VCaP (cell line): ENCODE measurements around the gene ELMO1.
A peak's percentile ranks its signal among the peaks of the same experiment; 100 is the strongest.

Source experiments
- H3K27ac ChIP-seq: fragments of 450-650 bp; 2 replicates; pipeline ENCODE4 v1.5.1; 2017
- TF ChIP-seq, protein P1 (sequence below): fragments of 450-650 bp; conservative IDR thresholded peaks from 2 replicates; pipeline ENCODE4 v1.5.1; 2017; ENCODE audit warnings: mild to moderate bottlenecking, moderate library complexity

Gene ELMO1

DNA sequence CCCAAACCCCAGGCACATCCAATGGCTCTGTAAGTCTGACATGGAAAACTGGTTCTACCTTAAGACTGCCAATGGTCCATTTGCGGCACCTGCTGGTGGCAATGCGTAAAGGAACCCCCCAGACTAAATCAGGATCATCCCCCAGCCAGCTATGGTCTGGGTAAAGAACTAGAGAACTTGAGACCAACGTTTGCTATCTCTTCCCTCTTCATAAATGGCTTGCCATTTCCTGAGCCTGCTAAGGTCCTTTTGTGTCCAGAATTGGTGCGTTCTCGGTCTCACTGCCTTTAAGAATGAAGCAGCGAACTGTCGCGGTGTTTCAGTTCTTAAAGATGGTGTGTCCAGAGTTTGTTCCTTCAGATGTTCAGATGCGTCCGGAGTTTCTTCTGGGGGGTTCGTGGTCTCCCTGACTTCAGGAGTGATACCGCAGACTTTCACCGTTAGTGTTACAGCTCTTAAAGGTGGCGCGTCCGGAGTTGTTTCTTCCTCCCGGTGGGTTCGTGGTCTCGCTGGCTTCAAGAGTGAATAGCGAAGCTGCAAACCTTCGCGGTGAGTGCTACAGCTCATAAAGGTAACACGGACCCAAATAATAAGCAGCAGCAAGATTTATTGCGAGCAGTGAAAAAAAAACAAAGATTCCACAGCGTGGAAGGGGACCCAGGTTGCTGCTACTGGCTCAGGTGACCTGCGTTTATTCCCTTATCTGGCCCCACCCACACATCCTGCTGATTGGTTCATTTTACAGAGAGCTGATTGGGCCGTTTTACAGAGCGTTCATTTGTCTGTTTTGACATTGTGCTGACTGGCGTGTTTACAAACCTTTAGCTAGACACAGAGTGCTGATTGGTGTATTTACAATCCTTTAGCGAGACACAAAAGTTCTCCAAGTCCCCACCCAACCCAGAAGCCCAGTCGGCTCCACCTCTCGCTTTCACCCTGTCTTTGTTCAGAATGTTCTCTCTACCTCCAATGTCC lies 95.4 kb downstream of the ELMO1 start:
- TF ChIP-seq, protein P1, sequence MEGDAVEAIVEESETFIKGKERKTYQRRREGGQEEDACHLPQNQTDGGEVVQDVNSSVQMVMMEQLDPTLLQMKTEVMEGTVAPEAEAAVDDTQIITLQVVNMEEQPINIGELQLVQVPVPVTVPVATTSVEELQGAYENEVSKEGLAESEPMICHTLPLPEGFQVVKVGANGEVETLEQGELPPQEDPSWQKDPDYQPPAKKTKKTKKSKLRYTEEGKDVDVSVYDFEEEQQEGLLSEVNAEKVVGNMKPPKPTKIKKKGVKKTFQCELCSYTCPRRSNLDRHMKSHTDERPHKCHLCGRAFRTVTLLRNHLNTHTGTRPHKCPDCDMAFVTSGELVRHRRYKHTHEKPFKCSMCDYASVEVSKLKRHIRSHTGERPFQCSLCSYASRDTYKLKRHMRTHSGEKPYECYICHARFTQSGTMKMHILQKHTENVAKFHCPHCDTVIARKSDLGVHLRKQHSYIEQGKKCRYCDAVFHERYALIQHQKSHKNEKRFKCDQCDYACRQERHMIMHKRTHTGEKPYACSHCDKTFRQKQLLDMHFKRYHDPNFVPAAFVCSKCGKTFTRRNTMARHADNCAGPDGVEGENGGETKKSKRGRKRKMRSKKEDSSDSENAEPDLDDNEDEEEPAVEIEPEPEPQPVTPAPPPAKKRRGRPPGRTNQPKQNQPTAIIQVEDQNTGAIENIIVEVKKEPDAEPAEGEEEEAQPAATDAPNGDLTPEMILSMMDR: peak; percentile 72
- H3K27ac ChIP-seq: no peak overlapping the region

DNA sequence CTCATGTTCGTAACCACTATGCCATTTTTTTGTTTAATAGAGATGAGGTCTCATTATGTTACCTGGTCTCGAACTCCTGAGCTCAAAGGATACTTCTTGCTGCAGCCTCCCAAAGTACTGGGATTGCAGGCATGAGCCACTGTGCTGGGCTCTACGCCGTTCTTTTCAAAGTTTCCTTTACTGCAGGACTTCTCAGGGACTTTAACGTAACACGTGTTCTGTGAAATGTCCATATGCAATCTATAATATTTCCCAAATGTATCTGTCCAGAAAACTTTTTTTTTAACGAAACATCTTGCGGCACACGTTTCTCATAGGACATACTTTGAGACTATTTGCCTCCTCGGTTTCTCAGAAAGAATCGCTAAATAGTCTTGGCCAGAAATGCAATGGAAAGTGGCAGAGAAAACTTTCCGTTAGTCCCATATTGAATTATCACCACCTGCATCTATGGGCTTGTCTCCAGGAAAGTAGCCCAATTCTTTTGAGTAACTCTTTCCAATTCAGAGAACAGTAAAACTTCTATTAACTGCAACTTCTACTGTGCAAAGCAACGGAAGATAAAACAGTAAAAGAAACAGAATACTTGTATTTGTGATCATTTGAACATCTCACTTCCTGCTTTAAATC lies 96.3 kb downstream of the ELMO1 start:
- H3K27ac ChIP-seq: no peak overlapping the region
- TF ChIP-seq, protein P1: no peak

DNA sequence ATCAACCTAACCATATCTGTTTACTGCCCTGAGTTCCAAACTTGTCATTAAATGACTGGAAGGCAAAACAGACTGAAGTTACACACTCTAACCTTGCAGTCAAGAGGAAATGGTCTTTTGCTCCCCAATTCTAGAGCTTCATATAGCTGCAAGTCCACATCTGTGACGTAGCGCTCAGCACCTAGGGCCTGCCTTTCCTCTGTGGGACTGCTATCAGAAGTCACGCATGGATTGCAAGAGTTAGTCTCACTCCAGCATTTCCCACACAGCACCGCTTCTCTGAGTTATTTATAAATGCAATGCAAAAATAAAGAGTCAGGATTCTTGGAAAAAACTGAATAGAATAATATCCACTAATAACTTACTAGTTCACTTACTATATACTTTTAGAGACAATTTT lies 96.9 kb downstream of the ELMO1 start:
- TF ChIP-seq, protein P1: no peak
- H3K27ac ChIP-seq: no peak overlapping the region

DNA sequence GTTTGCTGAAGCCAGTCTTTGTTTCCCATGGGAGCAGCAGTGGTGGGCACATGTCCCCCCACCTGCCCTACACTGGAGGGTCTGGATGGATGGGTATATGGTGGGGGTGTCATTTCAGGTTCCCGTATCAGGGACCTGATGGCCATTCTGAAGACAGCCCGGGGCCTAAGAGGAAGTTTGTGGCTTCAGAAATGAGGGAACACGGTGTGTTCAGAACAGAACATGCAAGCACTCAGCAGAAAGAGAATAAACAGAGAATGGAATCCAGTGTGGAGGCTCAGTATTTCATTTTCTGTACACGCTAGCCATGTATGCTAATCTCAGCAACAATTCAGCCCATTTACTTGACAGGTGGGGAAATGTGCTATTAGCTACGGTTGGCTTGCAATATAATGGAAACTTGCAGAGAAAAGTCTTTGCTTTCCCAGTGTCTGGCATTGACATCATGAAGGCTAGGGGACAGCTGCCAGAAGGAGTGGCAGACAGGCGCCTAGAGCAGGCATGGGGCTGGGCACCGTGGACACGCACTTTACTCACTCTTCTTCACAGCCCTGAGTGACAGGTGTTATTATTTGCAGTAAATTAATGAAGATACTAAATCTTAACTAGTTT lies 98.6 kb downstream of the ELMO1 start:
- TF ChIP-seq, protein P1: no peak
- no peak overlapping the region for H3K27ac ChIP-seq

DNA sequence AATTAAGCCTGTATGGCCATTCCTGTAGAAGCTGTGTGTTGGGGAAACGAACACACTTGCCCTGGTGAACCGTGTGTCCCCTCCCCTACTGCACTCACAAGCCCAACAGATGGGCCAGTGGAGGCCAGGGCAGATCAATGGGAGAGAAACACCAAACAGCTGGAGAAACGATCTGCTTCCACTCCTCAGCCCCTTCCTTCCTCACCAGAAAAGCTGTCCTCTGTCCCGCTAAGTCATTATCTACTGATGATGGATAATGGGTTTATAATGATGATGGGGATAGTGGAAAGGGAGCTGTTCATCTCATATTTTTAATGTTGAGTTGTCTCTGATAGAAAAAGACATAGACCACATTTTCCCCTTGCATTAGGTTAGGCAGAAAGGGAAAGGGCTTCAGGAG lies 99.7 kb downstream of the ELMO1 start:
- TF ChIP-seq, protein P1: no peak
- H3K27ac ChIP-seq: no peak overlapping the region

DNA sequence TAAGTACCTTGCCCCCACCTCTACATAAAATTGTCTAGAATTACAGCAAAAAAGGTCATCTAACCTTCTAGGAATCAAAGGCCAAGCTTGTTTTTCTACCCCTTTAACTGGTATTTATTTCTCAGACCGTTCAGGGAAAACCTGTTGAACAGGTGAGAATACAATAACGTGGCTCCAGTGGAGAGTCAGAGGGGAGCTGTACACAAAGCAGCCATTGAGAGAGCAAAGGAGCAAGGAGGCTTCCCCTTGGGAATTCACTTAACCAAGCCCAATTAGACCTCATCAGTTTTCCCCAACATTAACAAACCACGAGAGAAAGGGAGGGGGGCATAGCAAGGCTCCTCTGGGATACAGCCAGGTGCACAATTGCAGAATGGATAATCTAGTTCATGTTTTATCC lies 101.9 kb downstream of the ELMO1 start:
- peak overlapping the region; percentile 75 for H3K27ac ChIP-seq
- TF ChIP-seq, protein P1: no peak
